ENCODE data around the gene PRSS57.
A peak's percentile ranks its signal among the peaks of the same experiment; 100 is the strongest.
"Not testable (repeated sequence)": the region's sequence is repeated elsewhere in the genome, so short reads cannot be mapped to it uniquely, and the experiment has no call there.

PRSS57 gene

DNA sequence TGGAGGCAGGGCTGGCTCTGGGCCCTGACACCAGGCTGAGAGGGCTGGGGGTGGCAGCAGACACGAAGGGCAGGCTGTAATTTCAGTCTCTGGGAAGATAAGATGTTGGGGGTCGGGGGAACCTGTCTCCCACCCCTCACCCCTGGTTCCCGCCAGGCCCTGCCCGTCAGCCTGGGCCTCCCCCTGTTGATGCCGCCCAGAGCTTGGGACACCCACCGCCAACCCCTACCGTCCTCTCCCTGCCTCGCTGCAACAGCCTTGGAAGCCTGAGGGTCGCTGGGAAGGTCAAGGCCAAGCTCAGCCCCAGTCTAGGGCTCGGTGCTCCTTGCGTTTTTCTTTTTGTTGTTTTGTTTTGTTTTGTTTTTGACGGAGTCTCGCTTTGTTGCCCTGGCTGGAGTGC lies 28.0 kb upstream of the PRSS57 start:
- no peak for DNase-seq (ENCODE audit: low spot score)

DNA sequence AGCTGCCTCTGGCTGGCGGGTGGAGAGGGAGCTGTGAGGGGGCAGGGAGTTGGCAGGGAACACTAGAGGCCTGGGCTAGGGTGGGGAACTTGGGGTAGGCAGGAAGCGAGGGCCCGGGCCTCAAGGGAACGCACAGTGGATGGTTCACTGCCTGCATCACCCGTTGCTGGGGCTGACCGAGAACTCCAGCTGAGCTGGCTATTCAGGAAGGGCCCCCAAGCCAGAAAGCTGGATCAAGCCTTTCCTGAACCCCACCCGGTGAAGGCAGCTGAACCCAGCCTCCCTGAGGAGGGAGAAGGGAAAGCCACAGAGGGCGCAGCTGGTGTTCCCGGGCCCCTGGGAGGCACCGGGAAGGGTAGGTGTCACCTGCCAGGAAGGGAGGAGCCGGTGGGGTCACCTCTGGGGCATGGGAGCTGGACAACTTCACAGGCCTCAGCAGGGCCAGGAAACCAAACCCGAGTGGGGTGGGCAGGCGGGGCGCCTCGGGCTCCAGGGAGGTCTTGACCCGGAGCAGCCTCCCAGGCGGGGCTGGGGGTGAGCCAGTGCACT lies 27.4 kb upstream of the PRSS57 start:
- peak; percentile 53 for DNase-seq (ENCODE audit: low spot score)

DNA sequence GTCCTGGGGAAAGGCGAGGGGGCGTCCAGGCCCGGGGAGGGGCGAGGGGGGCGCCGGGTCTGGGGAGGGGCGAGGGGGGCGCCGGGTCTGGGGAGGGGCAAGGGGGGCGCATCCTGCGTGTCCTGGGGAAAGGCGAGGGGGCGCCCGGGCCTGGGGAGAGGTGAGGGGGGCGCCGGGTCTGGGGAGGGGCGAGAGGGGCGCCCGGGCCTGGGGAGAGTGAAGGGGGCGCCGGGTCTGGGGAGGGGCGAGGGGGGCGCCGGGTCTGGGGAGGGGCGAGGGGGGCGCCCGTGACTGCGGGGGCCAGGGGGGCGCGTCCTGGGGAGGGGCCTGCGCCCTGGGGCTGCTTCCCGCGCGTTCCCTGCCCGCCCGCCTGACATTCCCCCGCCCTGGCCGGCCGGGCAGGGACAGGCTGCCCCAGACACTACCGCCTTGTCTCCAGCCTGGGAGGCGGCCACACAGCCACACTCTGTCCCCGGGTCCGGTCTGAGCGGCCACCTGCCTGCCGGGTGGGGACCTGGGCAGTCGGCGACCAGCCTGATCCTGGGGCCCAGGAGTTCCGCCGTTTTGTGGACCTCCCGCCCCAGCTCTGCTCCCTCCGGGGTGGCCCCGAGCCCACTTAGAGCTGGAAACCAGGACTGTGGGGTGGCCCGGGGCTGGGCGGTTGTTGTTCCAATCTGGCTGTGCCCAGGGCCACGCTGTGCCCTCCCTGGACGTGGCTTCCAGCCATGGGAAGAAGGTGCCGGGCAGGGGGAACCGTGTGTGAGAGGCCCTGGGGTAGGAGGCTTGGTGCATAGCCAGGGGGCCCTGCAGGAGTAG lies 25.3 kb upstream of the PRSS57 start:
- no peak for DNase-seq (ENCODE audit: low spot score)

DNA sequence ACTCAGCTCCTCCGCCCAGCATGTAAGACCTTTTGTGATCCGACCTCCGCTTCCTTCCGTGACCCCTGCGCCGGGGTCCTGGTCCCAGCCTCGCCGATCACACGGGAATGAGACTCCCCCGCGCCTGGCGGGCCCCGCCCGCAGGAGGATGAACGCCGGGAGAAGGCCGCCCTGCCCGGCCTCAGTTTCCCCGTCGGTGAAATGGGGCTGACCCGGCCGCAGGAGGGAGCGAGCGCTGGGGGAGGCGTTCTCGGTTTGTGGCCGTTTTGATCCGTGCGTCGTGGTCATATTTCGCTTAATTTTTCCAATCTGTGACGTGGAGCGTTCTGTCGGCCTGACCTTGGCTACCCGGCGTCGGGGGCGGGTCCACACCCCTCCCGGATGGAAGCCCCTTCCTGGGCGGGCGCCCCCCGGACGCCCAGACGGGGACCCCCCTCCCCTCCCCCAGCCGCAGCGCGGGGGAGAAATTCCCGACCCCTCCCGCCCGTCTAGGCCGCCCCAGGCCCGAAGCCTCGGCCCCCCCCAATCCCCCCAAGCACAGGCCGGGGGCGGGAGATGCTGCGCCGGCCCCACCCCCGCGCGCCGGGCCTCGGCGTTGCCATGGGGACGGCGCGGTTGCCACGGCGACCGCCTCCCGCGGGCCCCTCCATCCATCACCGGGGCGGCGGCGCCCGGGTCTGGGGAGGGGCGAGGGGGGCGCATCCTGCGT lies 24.5 kb upstream of the PRSS57 start:
- no peak for DNase-seq (ENCODE audit: low spot score)

DNA sequence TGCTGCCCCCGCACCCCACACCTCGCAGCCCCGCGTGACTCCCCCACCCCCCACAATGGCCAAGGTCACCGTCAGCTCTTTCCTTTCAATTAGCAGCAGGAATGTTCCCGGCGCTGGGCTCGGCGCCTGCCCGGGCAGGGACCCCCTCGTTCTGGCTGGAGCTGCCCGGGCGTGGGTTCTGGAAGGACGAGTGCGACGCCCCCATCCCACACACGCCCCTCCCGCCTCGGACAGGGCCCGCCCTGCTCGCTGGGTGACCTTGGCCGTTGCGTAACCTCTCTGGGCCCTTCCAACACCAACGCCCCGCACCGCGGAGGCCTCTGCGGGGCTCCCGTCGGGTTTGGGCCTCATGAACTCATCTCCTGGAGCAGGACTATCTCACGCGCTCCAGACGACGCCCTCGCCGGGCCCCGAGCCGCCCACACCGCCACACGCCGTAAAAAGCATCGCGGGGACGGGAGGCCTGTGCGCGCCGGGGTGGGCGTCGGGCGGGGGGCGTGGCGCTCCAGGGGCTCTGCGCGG lies 23.8 kb upstream of the PRSS57 start:
- no peak for DNase-seq (ENCODE audit: low spot score)

DNA sequence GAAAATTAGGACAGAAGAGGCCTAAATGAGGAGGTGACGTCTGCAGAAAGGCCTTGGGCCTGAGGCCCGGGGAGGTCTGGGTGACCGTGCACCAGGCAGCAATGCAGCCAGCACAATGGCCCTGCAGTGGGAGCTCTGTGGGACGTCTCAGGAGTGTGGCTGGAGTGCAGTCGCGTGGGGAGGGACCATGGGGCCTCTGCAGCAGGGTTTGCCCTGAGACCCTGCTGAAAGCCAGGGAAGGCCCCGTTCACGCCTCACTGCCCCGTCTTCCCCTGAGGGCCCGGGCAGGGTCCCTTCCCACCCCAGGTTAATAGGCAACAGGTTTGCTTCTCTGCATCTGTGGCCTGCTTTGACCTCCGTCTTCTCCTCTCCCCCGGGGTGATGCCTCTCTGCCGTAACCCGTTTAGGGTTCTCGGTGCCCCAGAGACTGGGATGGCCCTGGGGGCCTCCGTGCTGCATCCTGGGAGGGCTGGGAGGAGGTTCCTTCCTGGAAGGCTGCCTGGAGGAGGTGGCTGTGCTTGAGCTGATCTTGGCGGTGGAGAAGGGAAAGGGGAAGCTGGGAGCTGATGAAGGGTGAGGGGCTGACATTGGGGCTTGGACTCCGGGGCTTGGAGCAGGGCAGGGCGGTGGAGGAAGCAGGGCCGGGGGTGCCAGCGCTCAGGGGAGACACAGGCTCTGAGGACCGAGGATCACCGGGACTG lies 23.1 kb upstream of the PRSS57 start:
- DNase-seq (ENCODE audit: low spot score) = no peak

DNA sequence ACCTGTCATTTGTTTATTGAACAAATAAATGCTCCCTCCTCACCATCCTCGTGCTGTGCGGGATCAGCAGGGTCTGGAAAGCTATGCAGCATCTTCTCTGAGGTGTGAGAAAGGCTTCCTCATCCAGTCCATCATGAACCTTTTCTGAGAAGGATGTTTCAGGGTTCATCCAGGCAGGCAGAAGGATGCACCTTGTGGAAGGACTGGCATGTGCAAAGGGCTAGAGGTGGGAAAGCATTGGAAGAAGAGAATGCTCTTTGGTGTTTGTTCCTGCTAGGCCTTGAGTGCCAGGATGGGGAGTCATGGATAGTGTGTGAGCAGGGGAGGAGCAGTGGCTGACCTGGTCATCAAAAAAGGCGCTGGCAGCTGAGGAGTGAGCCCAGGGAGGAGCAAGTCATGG lies 20.1 kb upstream of the PRSS57 start:
- DNase-seq (ENCODE audit: low spot score) = no peak

DNA sequence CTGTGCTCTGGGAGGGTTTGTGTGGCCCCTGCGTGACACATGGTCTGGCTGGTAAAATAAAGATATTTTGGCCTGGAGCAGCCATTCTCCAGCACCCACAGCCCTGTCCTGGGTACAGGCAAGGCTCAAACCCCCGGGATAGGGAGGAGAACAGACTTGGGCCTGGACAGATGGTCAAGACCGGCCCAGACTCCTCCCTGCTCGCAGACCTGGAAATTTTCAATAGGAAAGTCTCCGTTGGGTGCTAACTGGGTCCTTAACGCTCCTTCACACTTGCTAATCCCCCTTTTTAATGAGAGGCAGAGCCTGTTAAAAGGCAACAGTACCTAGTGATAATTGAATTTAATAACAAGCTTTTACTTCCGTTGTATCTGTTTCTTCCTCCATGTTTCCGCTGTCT lies 16.0 kb upstream of the PRSS57 start:
- no peak for DNase-seq (ENCODE audit: low spot score)

DNA sequence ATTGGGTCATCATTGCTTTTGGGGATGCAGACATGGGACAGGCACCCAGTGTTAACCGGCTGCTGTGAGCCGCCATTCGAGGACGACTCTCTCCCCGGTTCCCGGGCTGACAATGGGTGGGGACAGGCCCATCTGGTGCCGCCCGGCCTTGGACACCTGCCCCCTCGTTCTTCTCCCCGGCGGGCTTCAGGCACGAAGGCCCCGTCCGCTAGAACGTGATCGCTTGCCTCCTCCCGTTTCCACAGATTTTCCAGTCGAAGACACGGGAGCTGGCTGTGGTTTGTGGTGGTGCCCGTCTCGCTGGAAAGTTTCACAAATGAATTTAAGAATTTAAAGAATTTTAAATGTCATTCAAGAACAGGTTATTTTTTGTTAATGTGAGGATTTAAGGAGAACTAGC lies 15.5 kb upstream of the PRSS57 start:
- DNase-seq (ENCODE audit: low spot score) = no peak

DNA sequence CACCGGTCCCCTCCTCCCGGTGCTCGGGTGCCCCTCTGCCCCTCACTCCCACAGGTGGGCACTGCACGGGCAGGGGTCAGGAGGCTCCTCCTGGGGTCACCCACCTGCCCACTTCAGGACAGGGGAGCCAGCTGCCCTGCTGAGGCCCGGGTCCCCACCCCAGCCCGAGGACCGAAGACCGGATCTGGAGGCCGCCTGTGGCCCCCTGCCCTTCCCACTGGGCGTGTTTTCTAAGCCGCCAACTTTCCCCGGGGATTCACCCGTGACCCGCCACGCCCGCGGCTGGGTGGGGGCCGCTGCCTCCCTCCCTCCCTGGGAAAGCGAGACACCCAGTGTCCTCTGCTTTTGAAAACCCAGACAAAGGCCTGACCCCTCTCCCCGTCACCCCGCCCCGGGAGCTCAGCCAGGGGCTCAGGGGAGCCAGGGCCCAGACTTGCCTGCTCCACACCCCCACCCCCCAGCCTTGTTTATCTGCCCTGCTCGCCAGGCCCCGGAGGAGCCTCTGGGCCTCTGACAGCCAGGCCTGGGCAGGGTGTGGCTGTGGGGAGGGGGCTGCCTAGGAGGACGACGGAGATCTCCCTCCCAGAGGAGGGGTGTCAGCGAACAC lies 14.8 kb upstream of the PRSS57 start:
- no peak for DNase-seq (ENCODE audit: low spot score)

DNA sequence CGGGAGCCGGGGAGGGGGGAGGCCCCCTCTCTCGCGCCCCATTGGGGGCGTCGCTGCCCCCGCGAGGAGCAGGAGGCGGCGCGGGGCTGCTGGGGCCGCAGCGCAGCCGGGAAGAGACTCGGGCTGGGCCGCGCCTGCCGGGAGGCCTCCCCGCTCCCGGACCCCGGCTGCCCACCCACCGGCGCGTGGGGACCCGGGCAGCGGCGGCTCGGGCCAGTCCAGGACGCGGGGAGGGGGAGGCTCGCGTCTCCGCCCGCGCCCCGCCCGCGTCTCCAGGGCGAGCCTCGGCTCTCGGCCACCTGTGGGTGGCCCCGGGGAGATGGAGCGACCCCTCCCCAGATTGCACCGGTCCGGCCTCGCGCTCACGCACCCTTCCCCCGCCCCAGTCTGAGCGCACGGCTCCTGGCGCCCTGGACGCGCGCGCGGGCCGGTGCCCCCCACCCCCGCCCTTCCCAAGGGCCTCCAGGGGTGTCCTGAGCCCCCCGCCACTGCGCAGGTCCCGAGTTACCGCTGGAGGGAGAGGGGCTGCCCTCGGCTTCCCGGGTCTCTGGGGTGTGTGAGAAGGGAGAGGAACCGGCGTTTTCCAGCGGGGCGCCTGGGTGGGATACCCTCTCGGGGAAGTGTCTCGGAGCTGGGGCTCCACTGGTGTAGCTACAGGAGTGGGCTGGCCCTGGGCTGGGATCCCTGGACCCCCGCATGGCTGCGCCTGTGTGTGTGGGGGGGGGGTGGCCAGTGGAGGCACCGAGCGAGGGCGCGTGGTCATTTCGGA lies 14.1 kb upstream of the PRSS57 start:
- DNase-seq (ENCODE audit: low spot score) = no peak

DNA sequence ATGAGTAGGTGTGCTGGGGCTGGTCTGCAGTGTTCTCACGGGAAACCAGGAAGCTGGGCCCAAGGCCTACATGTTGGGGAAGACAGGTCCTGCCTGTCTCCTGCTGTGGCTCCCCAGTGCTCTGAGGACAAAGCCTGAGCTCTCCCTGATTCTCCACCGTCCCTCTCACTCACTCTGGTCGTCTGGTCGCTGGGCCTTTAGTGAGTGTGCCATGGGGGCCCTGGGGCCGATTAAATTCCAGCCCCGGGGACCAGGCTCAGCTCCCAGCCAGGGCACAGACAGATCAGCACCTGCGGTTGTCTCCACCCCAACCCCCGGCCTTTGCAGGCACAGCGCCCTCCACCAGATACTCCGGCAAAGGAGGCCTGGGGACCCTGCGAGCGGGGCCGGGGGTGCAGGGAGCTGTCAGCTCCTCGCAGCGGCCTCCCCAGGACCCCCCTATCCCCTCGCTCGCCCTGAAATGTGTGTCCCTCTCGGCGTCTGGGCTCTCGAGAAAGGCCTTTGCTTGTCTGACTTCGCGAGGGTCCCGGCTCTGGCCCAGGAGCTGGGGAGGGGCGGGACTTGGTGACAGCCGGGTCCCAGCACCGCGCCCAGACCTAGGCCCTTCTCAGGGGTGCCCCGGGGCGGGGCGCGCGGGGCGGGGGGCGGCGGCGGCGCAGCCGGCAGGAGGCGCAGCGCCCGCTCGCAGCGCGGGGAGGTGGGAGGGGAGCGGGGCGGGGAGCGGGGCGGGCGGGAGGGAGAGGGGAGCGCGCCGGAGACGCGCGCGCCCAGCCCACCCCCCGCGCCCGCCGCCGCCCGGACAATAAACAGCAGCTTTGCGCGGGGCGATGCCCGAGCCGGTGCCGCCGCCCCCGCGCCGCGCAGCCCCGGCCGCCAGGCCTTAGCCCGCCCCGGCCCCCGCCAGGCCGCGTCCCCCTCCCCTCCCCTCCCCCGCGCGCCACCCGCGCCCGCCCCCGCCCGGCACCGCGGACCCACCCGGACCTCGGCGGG lies 13.2 kb upstream of the PRSS57 start, which contains the start of gene PALM:
Gene PALM, plus strand, starts transcription at position 782 of the 990 bp plus-strand sequence. CDS start 212 bp downstream, outside the sequence.
- no peak for DNase-seq (ENCODE audit: low spot score)

DNA sequence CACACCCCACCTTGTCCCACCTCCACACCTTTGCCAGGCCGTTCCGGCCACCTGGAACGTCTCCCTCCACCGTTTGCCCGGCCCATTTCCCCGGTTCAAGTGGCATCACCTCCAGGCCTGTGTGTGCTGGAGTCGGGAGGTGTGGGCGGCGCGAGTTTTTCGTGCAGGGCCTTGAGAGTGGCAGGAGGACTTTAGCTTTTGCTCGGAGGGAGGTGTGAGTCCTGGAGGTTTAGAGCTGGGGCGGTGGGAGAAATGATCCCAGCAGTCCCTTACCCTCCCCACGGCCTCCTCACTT lies 9.1 kb upstream of the PRSS57 start:
- DNase-seq (ENCODE audit: low spot score) = no peak

DNA sequence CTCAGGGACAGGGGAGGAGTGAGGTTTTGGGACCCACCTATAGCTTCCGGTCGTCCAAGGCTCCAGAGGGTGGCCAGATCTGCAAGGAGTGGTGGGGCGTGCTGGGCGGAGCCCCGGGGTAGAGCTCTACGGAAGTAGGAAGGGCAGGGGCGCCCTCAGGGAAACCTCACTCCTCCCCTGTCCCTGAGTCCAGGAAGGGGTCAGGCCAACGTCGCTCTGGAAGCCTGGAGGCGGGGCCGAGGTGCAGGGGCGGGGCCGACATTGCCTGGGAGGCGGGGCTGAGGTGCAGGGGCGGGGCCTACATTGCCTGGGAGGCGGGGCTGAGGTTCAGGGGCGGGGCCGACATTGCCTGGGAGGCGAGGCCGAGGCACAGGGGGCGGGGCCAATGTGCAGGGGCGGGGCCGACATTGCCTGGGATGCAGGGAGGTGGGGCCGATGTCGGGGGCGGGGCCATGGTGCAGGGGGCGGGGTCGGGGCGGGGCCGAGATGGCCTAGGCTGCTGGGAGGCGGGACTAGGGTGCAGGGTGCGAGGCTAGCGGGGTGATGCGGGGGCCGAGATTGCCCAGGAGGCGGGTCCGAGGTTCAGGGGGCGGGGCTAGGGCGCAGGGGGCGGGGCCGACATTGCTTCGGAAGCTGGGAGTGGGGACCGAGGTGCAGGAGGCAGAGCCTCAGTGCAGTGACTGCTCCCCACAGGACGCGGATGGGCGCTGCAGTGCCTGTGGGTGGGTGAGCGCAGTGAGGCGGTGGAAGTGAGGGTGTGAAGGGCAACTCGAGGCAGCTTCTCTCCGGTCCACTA lies 8.6 kb upstream of the PRSS57 start:
- peak; percentile 81 for DNase-seq (ENCODE audit: low spot score)

DNA sequence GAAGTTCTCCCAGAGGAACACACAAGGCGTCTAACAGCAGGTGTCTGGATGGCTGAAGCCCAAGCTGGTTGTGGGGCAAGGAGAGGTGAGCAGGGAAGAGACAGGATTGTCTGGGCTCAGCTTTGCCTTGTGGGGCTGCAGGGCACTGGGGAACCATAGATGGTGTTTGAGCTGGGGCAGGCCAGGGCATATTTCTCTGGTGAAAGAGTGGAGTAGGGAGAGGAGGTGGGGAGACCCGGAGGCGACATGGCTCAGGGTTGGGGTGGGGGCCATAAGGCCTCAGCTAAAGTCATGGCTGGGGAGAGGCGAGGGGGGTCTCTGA lies 8.0 kb upstream of the PRSS57 start:
- no peak for DNase-seq (ENCODE audit: low spot score)

DNA sequence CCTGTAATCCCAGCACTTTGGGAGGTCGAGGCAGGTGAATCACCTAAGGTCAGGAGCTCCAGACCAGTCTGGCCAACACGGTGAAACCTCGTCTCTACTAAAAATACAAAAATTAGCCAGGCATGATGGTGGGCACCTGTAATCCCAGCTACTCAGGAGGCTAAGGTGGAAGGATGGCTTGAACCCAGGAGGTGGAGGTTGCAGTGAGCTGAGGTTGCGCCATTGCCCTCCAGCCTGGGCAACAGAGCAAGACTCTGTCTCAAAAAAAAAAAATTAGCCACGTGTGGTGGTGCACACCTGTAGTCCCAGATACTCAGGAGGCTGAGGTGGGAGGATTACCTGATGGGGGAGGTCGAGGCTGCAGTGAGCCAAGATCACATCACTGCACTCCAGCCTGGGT lies 7.6 kb upstream of the PRSS57 start:
- DNase-seq (ENCODE audit: low spot score) = not testable (repeated sequence)

DNA sequence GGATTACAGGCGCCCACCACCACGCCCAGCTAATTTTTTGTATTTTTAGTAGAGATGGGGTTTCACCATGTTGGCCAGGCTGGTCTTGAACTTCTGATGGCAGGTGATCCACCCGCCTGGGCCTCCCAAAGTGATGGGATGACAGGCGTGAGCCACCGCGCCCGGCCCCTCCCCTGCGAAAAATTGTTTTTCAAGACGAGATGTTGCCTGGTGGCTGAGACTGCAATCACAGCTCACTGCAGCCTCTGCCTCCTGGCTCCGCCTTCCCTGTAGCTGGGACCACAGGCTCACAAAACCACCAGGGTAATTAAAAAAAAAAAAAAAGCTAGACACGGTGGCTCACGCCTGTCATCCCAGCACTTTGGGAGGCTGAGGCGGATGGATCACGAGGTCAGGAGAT lies 4.6 kb upstream of the PRSS57 start:
- peak; percentile 46 for DNase-seq (ENCODE audit: low spot score)

DNA sequence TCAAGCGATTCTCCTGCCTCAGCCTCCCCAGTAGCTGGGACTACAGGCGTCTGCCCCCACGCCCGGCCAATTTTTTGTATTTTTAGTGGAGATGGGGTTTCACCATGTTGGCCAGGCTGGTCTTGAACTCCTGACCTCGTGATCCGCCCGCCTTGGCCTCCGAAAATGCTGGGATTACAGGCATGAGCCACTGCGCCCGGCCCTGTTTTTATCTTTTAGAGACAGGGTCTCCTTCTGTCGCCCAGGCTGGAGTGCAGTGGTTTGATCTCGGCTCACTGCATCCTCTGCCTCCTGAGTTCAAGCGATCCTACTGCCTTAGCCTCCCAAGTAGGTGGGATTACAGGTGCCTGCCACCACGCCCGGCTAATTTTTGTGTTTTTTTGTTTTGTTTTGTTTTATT lies 3.3 kb upstream of the PRSS57 start:
- not testable (repeated sequence) for DNase-seq (ENCODE audit: low spot score)

Measured in NAMALWA (cell line).